ENCODE measurements around the gene DDX27. TPM values are rescaled to one million over a fixed set of nuclear protein-coding genes. Genes with fewer than 3 reads are reported as not detected.

DDX27 gene
- total and polyA plus RNA-seq, 2 of the 13 experiments (the other 11 are each of a cell fraction or from before 2014, with no cell fraction given) = 42.6 to 72.8 TPM

DNA sequence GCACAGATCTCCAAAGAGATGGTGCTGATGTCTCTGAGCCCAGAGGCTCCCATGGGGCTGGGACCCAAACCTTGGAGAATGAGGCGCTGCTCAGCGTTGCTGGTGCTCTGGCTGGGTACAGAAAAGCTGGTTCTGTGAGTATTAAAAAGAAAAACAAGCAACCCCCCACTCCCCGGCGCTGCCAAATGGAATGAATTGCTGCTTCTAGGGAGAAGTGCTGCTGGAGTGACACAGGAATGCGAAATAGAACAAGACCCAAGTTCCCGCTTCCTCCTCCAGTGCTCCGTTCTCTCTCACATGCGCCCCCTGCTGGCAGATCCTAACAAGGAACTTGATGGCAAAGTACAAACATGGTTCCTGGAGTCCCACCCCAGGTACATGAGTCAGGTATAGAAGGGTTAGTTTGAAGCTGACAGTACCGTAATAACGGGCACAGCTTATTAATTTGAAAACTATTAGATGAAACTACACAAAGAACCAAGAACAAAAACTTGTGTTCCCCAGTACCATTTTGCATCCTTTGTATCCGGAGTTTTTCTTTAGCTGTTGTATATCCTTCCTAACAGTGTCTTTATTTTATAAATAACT lies 2.1 kb upstream of the DDX27 start (continued):
- TF ChIP-seq EHMT2 (IDR thresholded peaks at IDR 0.05; ENCODE audit: borderline replicate concordance, low read depth, low read length) = no peak
- TF ChIP-seq, protein P1, sequence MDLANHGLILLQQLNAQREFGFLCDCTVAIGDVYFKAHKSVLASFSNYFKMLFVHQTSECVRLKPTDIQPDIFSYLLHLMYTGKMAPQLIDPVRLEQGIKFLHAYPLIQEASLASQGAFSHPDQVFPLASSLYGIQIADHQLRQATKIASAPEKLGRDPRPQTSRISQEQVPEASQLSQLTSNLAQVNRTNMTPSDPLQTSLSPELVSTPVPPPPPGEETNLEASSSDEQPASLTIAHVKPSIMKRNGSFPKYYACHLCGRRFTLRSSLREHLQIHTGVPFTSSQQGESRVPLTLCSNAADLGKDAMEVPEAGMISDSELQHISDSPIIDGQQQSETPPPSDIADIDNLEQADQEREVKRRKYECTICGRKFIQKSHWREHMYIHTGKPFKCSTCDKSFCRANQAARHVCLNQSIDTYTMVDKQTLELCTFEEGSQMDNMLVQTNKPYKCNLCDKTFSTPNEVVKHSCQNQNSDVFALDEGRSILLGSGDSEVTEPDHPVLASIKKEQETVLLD (CRISPR knock-in tag; IDR thresholded peaks at IDR 0.05; ENCODE audit: low read depth) = no peak
- TF ChIP-seq, protein P2, sequence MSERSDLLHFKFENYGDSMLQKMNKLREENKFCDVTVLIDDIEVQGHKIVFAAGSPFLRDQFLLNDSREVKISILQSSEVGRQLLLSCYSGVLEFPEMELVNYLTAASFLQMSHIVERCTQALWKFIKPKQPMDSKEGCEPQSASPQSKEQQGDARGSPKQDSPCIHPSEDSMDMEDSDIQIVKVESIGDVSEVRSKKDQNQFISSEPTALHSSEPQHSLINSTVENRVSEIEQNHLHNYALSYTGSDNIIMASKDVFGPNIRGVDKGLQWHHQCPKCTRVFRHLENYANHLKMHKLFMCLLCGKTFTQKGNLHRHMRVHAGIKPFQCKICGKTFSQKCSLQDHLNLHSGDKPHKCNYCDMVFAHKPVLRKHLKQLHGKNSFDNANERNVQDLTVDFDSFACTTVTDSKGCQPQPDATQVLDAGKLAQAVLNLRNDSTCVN (CRISPR knock-in tag; IDR thresholded peaks at IDR 0.05; ENCODE audit: borderline replicate concordance) = no peak
- no peak for TF ChIP-seq ZKSCAN5 (CRISPR knock-in tag; IDR thresholded peaks at IDR 0.05)
- 0 out of 2 replicates have a peak, but pooled peaks have one; percentile 36 for TF ChIP-seq FOXC1 (CRISPR knock-in tag; IDR thresholded peaks at IDR 0.05; ENCODE audit: borderline replicate concordance)
- no peak for TF ChIP-seq THYN1 (CRISPR knock-in tag; IDR thresholded peaks at IDR 0.05; ENCODE audit: borderline replicate concordance, low read depth)
- TF ChIP-seq SRF (IDR thresholded peaks at IDR 0.05; ENCODE audit: low read depth, low read length) = peak; percentile 61; the same call in 1 of the 2 replicates
- TF ChIP-seq RFXANK (CRISPR knock-in tag; IDR thresholded peaks at IDR 0.05) = no peak
- TF ChIP-seq ZBTB42 (CRISPR knock-in tag; IDR thresholded peaks at IDR 0.05) = no peak
- no peak for TF ChIP-seq ISX (CRISPR knock-in tag; conservative IDR thresholded peaks at IDR 0.05)
- peak; percentile 63; the same call in 1 of the 2 replicates for TF ChIP-seq ZMYM3 (CRISPR knock-in tag; IDR thresholded peaks at IDR 0.05)
- no peak for TF ChIP-seq TCF7 (IDR thresholded peaks at IDR 0.05; ENCODE audit: low read depth)
- TF ChIP-seq, protein P3, sequence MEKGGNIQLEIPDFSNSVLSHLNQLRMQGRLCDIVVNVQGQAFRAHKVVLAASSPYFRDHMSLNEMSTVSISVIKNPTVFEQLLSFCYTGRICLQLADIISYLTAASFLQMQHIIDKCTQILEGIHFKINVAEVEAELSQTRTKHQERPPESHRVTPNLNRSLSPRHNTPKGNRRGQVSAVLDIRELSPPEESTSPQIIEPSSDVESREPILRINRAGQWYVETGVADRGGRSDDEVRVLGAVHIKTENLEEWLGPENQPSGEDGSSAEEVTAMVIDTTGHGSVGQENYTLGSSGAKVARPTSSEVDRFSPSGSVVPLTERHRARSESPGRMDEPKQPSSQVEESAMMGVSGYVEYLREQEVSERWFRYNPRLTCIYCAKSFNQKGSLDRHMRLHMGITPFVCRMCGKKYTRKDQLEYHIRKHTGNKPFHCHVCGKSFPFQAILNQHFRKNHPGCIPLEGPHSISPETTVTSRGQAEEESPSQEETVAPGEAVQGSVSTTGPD (CRISPR knock-in tag; IDR thresholded peaks at IDR 0.05) = no peak
- no peak for TF ChIP-seq STAT5B (CRISPR knock-in tag; IDR thresholded peaks at IDR 0.05)
- TF ChIP-seq, protein P4, sequence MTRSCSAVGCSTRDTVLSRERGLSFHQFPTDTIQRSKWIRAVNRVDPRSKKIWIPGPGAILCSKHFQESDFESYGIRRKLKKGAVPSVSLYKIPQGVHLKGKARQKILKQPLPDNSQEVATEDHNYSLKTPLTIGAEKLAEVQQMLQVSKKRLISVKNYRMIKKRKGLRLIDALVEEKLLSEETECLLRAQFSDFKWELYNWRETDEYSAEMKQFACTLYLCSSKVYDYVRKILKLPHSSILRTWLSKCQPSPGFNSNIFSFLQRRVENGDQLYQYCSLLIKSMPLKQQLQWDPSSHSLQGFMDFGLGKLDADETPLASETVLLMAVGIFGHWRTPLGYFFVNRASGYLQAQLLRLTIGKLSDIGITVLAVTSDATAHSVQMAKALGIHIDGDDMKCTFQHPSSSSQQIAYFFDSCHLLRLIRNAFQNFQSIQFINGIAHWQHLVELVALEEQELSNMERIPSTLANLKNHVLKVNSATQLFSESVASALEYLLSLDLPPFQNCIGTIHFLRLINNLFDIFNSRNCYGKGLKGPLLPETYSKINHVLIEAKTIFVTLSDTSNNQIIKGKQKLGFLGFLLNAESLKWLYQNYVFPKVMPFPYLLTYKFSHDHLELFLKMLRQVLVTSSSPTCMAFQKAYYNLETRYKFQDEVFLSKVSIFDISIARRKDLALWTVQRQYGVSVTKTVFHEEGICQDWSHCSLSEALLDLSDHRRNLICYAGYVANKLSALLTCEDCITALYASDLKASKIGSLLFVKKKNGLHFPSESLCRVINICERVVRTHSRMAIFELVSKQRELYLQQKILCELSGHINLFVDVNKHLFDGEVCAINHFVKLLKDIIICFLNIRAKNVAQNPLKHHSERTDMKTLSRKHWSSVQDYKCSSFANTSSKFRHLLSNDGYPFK (CRISPR knock-in tag; IDR thresholded peaks at IDR 0.05; ENCODE audit: borderline replicate concordance) = no peak
- no peak for TF ChIP-seq SP4 (CRISPR knock-in tag; IDR thresholded peaks at IDR 0.05)
- no peak for TF ChIP-seq ZNF713 (CRISPR knock-in tag; IDR thresholded peaks at IDR 0.05)
- no peak for TF ChIP-seq ISL2 (CRISPR knock-in tag; IDR thresholded peaks at IDR 0.05)
- no peak for TF ChIP-seq ONECUT2 (CRISPR knock-in tag; IDR thresholded peaks at IDR 0.05)
- no peak for TF ChIP-seq EEA1 (CRISPR knock-in tag; IDR thresholded peaks at IDR 0.05; ENCODE audit: borderline replicate concordance)
- TF ChIP-seq, protein P5, sequence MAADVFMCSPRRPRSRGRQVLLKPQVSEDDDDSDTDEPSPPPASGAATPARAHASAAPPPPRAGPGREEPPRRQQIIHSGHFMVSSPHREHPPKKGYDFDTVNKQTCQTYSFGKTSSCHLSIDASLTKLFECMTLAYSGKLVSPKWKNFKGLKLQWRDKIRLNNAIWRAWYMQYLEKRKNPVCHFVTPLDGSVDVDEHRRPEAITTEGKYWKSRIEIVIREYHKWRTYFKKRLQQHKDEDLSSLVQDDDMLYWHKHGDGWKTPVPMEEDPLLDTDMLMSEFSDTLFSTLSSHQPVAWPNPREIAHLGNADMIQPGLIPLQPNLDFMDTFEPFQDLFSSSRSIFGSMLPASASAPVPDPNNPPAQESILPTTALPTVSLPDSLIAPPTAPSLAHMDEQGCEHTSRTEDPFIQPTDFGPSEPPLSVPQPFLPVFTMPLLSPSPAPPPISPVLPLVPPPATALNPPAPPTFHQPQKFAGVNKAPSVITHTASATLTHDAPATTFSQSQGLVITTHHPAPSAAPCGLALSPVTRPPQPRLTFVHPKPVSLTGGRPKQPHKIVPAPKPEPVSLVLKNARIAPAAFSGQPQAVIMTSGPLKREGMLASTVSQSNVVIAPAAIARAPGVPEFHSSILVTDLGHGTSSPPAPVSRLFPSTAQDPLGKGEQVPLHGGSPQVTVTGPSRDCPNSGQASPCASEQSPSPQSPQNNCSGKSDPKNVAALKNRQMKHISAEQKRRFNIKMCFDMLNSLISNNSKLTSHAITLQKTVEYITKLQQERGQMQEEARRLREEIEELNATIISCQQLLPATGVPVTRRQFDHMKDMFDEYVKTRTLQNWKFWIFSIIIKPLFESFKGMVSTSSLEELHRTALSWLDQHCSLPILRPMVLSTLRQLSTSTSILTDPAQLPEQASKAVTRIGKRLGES (CRISPR knock-in tag; IDR thresholded peaks at IDR 0.05; ENCODE audit: borderline replicate concordance) = no peak
